ENCODE results near the gene VKORC1.

- TF ChIP-seq CTCF (IDR thresholded peaks at IDR 0.05 in 4 of 5, conservative IDR thresholded peaks at IDR 0.05 in 1 of 5) (no peak), POLR2A (IDR thresholded peaks at IDR 0.05) (no peak)
Observed at GRCh38 chr16:31112711-31113110, 18.1 kb upstream of the VKORC1 start.
